Left renal pelvis (tissue), 4 donors: ENCODE data around the gene HMGCS1. TPM values are rescaled to one million over a fixed set of nuclear protein-coding genes. Genes with fewer than 3 reads are reported as not detected.
"Not testable (repeated sequence)": the region's sequence is repeated elsewhere in the genome, so short reads cannot be mapped to it uniquely, and the experiment has no call there.

Source experiments
- DNase-seq, 4 donors: peaks; one replicate each; pipeline ENCODE4 v3.0.0-alpha.2; 2013; ENCODE audit warnings: low read depth in 4 of 4, low spot score in 3 of 4
- polyA plus RNA-seq, 4 donors: library from polyadenylated mRNA; unstranded; fragments of 120-200 nt; gene quantifications; one replicate each; pipeline ENCODE4 v1.2.1, GENCODE V29; 2013; ENCODE audit not compliant: insufficient read length in 4 of 4

Gene HMGCS1
- polyA plus RNA-seq, 4 donors, result 68.6 to 135 (median 121) TPM

DNA sequence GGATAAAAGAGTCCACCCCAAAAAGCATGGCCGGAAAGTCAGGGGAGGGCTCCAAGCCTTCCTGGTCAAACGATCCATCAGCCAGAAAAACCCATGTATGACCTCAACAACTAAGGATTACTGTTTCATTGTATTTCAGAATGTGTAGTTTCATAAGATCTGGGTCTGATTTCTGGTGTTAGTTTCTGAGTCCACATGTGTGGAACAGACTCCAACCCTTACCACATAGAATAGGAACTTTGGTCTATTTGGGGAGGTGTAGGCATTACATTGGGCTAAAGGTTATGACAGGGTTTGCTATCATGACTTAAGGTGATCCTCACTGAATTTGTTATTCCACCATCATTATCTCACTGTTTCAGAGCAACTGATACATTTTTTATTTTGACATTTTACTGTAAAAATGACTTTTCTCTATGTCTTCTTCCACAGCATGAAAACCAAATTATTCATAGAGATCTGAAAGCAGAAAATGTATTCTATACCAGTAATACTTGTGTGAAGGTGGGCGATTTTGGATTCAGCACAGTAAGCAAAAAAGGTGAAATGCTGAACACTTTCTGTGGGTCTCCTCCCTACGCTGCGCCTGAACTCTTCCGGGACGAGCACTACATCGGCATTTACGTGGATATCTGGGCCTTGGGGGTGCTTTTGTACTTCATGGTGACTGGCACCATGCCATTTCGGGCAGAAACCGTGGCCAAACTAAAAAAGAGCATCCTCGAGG, 33.5 kb downstream of the HMGCS1 start:
- DNase-seq, result no peak

DNA sequence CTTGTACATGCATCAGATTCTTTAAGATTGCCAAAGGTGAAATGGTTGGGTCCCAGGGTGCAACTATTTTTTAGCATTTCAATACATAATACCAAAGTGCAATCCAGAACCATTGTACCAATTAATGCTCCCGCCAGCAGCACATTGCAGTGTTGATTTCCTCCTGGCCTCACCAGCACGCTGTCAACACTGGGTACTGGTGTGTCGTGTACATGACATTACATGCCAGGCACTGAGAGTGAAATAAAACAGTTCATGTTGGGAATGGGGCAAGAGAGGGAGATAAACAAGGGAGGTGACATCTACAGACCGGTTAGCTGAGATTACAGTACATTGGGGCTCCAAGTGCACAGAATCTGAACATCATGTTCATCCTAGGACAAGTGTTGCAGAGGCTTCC, 37.8 kb downstream of the HMGCS1 start:
- no peak for DNase-seq

DNA sequence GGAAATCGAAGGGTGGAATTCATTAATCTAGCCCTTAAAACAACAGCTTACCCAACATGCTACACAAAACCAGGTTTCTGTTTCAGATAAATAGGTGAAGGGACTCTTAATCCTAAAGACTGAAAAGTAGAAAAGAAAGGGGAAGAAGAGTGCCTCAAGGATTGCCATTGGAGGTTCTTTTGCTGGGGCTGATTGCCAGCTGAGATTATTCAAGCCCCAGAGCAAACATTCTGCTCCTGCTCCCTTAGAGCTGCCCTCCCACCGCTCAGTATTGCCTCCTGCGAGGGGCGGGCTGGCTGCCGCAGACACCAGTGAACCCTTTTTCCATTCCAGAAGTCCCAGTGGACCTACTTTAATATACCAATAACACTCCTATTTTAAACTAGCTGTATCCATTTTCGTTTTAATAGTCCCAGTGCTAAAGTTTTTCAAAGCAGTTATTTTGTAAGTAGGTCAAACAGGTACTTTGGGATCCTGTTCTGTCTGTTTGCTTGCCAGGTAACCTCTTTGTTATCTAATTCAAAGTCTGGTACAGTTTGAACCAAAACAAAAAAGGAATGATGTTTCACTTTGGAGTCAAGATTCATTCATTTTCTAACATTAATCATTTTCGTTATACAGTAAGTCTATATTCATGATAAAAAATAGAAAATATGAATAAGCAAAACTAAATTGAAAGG, 38.6 kb downstream of the HMGCS1 start:
- DNase-seq, result no peak

DNA sequence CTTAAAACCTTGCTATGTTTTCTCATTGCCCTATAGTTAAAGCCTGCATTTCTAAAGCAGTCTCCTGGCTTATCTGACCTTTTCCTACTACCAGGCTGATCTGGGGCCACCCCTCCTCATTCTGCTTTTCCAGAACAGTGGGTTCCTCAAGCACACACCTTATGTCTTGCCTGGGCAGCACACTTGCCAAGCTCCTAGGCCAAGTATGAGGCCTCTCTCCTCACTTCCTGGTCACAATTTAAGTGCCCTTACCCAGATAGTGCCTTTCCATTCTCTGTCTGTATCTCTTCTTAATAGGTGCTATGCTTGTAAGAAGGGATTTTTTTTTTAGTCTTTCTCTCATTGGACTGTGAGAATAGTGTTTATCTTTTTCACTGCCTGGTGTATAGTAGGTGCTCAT, 39.7 kb downstream of the HMGCS1 start:
- DNase-seq, result no peak

DNA sequence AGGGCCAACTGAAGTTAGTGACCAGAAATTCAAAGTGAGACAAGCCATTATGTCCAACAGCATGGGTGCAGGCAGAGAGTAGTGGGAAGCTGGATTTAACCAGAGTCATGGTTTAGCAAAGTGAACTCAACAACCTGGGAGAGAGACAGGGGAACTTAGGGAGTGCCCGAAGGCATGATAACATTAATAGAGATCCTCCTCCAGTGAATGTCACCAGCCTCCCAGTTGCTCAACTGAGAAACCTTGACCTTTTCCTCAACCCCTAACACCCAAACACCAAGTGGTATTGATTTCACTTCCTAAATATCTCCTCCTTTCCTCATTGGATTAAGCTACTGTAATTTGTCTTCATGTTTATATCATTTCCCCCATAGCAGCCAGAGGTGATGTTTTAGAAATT, 42.6 kb downstream of the HMGCS1 start:
- no peak for DNase-seq

DNA sequence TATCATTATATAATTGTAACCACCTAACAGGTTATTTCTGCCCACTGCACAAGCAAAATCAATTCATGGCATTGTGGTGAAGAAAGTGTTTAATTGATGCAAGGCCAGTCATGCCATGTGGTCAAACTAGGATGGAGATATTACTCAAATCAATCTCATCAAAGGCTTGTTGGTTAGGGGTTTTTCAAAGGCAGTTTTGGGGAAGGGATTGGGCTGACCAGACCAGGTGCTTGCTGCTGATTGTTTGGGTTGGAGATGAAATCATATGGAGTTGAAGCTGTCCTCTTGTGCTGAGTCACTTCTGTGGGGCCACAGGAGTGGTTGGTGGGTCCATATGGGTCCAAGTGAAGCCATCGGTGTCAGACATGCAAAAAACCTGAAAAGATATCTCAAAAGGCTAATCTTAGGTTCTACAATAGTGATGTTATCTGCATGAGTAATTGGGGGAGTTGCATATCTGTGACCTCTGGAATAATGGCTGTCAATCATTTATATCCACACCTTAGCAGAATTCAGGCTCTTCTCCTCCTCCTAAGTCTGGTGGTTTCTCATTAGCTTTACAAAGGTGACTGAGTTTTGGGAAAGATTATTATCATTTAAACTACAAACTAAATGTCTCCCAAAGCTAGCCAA, 44.9 kb downstream of the HMGCS1 start:
- no peak for DNase-seq

DNA sequence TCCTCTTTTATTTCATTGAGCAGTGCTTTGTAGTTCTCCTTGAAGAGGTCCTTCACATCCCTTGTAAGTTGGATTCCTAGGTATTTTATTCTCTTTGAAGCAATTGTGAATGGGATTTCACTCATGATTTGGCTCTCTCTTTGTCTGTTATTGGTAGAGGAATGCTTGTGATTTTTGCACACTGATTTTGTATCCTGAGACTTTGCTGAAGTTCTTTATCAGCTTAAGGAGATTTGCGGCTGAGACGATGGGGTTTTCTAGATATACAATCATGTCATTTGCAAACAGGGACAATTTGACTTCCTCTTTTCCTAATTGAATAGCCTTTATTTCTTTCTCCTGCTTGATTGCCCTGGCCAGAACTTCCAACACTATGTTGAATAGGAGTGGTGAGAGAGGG, 50.9 kb downstream of the HMGCS1 start:
- DNase-seq, result not testable (repeated sequence)

DNA sequence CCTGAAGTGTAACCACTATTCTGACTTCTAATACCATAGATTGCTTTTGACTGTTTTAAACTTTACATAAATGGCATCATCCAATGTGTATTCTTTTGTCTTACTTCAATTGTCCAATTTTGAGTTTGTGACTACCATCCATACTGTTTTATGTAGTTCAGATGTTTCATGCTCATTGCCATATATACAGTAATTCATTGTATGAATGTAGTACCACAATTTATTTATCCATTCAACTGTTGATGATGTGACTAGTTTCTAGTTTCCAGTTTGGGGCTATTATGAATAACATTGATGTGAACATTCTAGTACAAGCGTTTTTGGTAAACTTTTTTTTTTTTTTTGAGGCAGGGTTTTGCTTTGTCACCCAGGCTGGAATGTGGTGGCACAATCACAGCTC, 55.1 kb downstream of the HMGCS1 start:
- DNase-seq, result no peak

DNA sequence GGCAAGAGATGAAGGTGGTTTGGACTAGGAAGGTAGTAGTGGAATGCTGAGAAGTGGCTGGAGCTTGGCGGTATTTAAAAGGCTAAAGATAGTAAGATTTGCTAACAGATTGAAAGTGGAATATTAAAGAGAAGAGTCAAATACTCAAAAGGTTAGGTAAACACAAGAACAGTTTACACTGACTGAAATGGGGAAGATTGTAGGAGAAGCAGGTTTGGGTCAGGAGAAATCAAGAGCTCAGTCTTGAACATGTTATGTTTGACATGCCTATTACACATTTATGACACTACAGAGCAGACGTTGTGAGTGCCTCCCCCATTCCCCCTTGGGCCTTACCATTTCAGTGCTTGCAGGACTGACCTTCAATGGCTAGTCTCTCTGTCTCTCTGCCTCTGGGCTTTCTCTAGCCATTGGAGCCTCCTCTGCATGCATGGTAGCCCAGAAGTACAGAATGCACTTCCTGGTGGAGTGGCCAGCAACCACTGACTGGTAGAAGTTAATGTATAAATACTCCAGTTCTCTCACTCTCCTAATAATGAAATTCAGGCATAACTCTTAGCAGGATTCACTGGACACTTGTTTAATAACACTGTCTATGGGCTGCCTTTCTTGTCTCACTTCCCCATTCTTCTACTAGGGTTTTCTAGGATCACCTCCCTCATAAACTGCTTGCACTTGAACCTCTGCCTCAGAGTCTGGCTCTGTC, 56.8 kb downstream of the HMGCS1 start:
- no peak for DNase-seq

DNA sequence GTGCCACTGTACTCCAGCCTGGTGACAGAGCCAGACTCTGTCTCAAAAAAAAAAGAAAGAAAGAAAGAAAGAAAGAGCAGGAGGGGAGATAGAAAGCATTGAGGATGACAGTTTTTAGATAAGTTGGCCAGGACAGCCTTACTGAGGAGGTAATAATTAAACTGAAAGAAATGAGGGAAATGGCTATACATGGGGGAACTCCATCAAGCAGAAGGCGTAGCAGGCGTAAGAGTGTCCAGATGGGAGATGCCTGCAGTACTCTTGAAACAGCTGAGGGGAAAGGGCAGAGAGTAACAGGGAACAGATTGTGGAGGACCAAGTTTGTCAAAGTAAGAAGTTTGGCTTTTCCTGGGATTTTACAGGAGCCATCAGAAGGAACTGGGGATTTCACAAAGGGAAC, 57.5 kb downstream of the HMGCS1 start:
- DNase-seq, result no peak

DNA sequence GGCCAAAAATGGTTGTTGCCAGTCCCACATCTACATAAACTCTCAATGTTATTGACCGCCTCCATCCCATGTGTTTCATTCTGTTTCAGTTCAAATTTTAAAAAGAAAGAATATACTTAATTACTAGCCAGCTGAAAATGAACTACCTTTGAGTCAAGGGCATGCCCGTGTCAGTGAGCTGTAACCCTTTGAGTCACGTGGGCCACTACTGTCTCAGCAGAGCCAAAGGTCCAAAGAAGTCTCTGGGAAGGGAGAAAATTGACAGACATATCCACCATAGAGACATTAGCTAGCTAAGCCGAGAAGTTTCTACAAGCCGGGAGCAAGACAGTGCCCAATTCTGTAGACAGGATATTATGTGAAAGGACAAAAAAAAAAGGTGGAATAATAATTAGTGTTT, 61.5 kb downstream of the HMGCS1 start:
- DNase-seq, result no peak

DNA sequence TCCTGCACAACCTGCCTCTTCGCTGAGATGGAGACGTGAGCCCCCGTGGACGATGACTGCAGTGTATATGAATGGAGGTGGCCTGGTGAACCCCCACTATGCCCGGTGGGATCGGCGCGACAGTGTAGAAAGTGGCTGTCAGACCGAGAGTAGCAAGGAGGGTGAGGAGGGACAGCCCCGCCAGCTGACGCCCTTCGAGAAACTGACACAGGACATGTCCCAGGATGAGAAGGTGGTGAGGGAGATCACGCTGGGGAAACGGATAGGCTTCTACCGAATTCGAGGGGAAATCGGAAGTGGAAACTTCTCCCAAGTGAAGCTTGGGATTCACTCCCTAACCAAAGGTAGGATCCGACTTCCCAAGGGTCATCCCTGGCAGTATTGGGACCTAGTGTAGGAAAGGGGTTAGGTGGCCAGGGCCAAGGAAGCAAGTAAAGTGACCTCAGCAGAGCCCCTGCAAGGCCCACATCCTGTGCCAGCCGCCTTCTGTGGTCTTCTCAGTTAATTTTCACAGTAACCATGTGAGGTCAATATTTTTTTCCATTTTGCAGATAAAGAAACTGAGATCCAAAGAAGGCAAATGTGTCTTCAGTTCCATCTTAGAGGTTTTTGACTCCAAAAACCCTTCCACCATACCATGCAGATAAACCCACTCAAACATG, 67.4 kb downstream of the HMGCS1 start:
- no peak for DNase-seq

DNA sequence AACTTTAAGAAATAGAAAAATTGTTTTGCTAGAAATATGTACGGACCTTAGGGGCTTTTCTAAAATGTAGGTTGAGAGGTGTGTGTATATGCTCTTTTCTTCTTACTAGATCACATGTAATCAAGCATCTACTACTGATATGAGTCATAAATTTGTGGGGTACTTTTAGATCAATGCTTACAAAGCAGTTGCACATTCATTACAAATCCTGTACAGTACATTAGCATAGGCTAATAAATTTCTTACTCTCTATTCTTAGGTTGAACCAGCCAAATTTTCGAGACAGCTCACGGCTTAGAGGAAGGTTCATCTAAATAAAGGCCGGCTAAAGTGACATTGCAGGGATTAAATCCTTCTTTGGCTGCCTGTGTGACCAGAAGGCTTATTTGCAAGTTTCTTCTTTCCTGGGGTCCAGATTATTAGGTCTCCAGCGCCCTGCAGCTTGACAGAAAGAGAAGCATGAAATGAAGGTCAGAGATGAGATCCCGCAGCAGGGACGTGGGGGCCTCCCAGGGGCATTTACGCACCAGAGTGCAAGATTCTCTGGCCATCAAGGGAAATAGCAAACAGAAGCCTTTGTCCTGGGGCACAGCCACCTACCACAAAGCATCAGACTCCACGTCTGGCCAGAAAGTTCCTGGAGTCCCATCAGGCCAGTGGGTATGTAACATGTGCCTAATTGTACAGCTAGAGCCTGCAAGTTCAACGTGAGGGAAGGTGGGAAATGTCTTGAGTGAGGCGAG, 68.2 kb downstream of the HMGCS1 start:
- DNase-seq, result no peak

DNA sequence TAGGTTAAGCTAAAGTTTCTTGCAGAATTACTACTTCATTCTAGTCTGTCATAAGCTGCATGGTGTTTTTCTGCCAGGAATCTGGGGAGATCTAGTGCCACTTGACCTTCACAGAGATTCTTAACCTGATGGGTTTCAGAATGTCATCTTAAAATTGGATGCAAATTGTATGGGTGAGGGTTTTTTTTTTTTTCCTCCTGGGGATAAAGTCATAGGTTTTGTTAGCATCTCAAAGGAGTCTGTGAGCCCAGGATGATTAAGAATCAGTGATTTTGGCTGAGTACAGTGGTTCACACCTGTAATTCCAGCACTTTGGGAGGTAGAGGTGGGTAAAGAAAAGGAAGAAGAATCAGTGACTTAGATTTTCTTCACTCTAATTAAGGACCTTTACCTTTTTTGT, 69.9 kb downstream of the HMGCS1 start:
- no peak for DNase-seq

DNA sequence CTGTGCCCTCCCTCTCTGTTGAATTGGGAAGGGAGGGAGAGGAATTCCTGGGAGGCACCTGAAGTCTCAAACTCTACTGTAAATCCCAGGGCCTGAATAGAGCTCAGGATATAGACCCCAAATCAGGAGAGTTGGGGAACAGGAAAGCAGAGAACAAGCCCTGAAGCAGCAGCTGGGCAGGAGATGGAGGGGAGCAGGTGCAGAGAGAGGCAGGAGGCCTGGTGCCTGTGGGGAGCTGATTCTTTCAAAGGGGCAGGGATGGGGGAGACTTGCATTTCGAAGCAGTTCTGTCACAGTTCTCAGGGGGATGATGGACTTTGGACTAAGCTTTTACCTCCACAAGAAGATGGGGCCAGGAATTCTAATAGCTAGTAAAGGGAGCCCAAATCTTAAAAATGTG, 71.0 kb downstream of the HMGCS1 start:
- DNase-seq, result no peak

Other genes starting within 250 kb of the HMGCS1 start
- gene ZNF131, start 192.5 kb downstream of the HMGCS1 start, polyA plus RNA-seq, result 10 to 100 TPM; 58.3 to 77.0 (median 66.0) TPM
- gene NIM1K, start 121.2 kb downstream of the HMGCS1 start, polyA plus RNA-seq, result under 1 TPM; 0.30 to 0.78 (median 0.53) TPM
- 1 to 10 TPM; 2.8 to 5.7 (median 4.0) TPM for gene CCL28, start 99.0 kb upstream of the HMGCS1 start, polyA plus RNA-seq
- 10 to 100 TPM; 16.5 to 22.9 (median 20.8) TPM for gene TMEM267, start 170.5 kb upstream of the HMGCS1 start, polyA plus RNA-seq
- 1 to 10 TPM; 5.2 to 6.0 (median 5.7) TPM for gene C5orf34, start 201.7 kb upstream of the HMGCS1 start, polyA plus RNA-seq
- 100 to 1,000 TPM; 118 to 184 (median 151) TPM for gene PAIP1, start 243.7 kb upstream of the HMGCS1 start, polyA plus RNA-seq